CD4-positive, alpha-beta T cell treated with Interleukin-4 for 4 hours (primary cell): ENCODE data around the gene SIGLEC11.
"Not testable (repeated sequence)": the region's sequence is repeated elsewhere in the genome, so short reads cannot be mapped to it uniquely, and the experiment has no call there.

Experiments used
- DNase-seq: peaks from one replicate; pipeline ENCODE4 v3.0.0-alpha.2; 2020

The SIGLEC11 gene

GRCh38 chr19:49950956-49951526 lies 9.9 kb downstream of the SIGLEC11 start:
- no peak for DNase-seq

GRCh38 chr19:49950590-49950948 lies 10.4 kb downstream of the SIGLEC11 start:
- DNase-seq = no peak

- DNase-seq = no peak
Observed at GRCh38 chr19:49949742-49950589, 11.0 kb downstream of the SIGLEC11 start.

GRCh38 chr19:49946415-49946814 lies 14.6 kb downstream of the SIGLEC11 start:
- no peak for DNase-seq

- DNase-seq = not testable (repeated sequence)
Observed at GRCh38 chr19:49944567-49944966, 16.4 kb downstream of the SIGLEC11 start.

- DNase-seq = no peak
Observed at GRCh38 chr19:49940482-49940791, 20.5 kb downstream of the SIGLEC11 start.

- no peak for DNase-seq
Observed at GRCh38 chr19:49939721-49940481, 21.1 kb downstream of the SIGLEC11 start.

- DNase-seq = no peak
Observed at GRCh38 chr19:49938662-49939061, 22.3 kb downstream of the SIGLEC11 start.

- peak; percentile 75 for DNase-seq
Observed at GRCh38 chr19:49937750-49938381, 23.1 kb downstream of the SIGLEC11 start.

- no peak for DNase-seq
Observed at GRCh38 chr19:49936549-49936948, 24.4 kb downstream of the SIGLEC11 start.

- DNase-seq = no peak
Observed at GRCh38 chr19:49933643-49934042, 27.3 kb downstream of the SIGLEC11 start.

GRCh38 chr19:49932731-49933131 lies 28.2 kb downstream of the SIGLEC11 start:
- peak; percentile 25 for DNase-seq

- DNase-seq = no peak
Observed at GRCh38 chr19:49932041-49932451, 28.9 kb downstream of the SIGLEC11 start.

GRCh38 chr19:49931293-49932040 lies 29.5 kb downstream of the SIGLEC11 start:
- DNase-seq = no peak

- DNase-seq = no peak
Observed at GRCh38 chr19:49930483-49931011, 30.4 kb downstream of the SIGLEC11 start.

GRCh38 chr19:49929611-49930482 lies 31.1 kb downstream of the SIGLEC11 start:
- DNase-seq = peak; percentile 95

- peak; percentile 85 for DNase-seq
Observed at GRCh38 chr19:49929121-49929610, 31.8 kb downstream of the SIGLEC11 start, which contains the start of the genes ATF5 and NUP62. TSS of gene ATF5 (plus strand) at chr19:49929205. CDS start at chr19:49930851, 1,646 bp downstream. TSS of gene NUP62 (minus strand) at chr19:49929504. CDS start at chr19:49909807, 19,697 bp downstream.

- DNase-seq = no peak
Observed at GRCh38 chr19:49927526-49928264, 33.3 kb downstream of the SIGLEC11 start.

GRCh38 chr19:49926515-49926914 lies 34.5 kb downstream of the SIGLEC11 start:
- DNase-seq = no peak

GRCh38 chr19:49925486-49925885 lies 35.5 kb downstream of the SIGLEC11 start:
- DNase-seq = no peak
